Frontal cortex (tissue), 4 donors: ENCODE results near the gene PMEPA1. TPM values are rescaled to one million over a fixed set of nuclear protein-coding genes. Genes with fewer than 3 reads are reported as not detected.
A peak's percentile ranks its signal among the peaks of the same experiment; 100 is the strongest.

Experiments
- DNase-seq, 2 donors: peaks; one replicate each; pipeline ENCODE4 v3.0.0; 2012; ENCODE audit warnings: low spot score in 2 of 2
- FAIRE-seq: peaks from 2 replicates; lab custom pipeline; 2012; peaks lifted over from hg19 to GRCh38; lab: Jason Lieb, UNC
- total RNA-seq: library from RNA; depleted of rRNA; stranded (reverse); fragments of >200 nt; gene quantifications from one replicate; pipeline ENCODE4 v1.2.3, GENCODE V29; 2014
- donor health status: control.
- donor health status: control.
- donor health status: control.

Gene PMEPA1
- total RNA-seq, 1 donor from 2014 or later: 6.1 TPM

DNA sequence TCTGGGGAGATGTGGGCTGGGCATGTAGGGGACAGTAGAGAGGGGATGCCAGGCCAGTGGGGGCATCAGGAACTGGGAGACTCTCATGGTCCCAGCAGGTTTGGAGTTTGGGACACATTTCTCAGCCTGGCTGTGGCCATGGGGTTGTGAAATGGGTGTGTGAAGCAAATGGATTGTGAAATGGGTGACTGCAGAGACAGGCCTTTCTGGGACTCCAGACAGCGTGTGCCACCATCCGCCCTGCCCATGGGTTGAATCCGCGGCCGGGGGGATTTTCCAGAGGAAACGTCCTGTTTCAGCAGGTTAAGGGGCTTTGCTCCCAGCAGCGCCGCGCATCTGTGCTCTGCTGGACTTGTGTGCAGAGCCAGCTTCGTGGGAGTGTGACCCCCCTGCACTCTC, 3.7 kb upstream of the PMEPA1 start:
- DNase-seq (no peak), FAIRE-seq (no peak)

DNA sequence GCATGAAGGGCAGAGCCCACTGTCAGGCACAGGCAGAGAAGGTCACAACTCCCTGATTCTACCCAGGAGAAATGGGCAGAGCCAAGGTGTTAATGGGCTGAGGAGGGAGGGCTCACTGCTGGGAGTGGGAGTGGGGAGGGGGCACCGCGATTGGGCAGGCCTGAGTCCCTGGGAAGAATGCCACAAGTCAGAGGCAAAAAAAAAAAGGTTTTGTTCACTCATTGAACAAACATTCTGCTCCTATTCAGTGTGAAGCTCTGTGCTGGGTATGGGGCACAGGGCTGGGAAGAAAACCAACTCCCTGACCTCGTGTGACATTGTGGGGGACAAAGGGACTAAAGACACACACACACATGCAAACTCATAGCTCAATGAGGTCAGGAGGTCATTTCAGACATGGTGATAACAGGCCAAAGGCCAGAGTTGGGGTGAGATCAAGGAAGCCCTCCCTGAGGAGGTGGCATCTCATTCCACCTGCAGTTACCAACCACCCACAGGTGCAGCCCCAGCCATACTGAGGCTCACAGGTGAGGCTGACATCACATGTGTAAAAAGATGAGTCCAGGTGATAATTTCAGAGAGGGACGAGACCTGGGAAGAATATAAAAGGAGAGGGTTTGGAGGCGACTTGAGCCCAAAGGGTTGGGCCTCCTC, 3.2 kb upstream of the PMEPA1 start:
- DNase-seq (no peak), FAIRE-seq (no peak)

DNA sequence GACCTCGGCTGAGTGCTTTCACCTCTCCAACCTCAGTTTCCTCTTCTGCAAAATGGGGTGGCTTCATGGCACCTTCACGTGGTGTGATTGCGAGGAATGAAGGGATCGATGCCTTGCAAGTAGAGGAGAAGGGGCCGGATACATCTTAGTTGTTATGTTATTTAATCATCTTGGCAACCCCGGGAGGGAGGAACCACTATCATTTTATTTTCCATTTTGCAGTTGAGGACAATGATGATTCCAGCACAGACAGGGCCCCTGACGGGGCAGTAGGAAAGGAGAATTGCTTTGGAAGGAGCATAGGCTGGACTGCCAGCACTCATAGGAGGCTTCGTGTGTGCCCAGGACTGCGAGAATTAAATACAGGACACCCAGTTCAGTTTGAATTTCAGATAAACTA, 2.5 kb upstream of the PMEPA1 start:
- FAIRE-seq (no peak), DNase-seq (no peak)

DNA sequence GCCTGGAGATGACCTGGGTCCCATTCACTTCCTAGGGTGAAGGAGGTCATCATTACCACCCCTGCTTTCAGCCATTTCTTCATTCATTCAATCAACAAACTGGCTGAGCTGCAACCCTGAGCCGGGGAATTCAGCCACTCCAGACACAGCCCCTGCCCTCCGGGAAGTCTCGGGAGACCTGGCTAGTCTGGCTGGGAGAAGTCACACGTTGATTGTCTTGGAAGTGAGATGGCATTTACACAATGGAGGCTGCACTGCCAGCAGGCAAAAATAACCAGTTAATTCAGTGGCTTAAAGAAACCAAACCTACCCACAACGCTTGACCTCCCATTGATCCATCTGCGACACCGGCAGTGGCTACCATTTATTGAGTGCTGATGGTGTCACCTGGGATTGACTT, 2.0 kb upstream of the PMEPA1 start:
- no peak for DNase-seq
- no peak for FAIRE-seq

DNA sequence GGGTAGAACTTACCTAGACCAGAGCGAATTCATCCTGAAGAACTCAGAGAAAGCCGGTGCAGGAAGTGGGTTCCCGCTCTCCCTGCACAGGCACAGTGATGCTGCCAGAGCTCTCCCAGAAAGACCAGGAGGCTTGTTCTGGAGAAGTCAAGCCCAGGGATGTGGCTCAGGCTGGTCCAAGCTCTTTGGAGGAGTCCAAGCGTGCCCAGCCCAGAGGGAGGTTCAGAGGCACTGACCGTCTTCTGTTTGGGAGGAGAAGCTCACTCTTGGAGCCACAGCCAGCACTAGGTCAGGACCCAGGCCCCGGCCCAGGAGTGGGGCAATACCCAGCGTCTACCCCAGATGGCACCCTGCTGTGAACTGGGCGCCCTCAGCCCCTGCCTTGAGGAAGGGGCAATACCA, 1.5 kb upstream of the PMEPA1 start:
- DNase-seq: no peak
- no peak for FAIRE-seq

DNA sequence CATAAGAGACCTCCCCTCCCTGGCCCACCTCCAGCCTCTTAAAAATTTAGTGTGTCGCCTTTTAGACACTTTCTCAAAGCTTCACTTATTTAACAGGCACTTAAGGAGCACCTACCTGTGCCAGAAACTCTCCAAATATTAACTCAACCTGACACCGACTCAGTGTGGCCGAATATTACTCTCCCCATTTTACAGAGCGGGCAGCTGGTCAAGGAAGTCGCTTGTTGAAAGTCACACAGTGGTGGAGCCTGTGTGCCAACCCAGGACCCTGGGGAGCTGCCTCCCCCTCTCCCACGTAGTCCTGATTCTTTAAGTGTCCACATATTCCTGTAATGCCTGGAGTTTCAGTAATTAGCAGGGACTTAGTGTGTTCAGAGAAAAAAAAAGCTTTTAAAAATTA, 1.0 kb upstream of the PMEPA1 start:
- DNase-seq (no peak), FAIRE-seq (no peak)

DNA sequence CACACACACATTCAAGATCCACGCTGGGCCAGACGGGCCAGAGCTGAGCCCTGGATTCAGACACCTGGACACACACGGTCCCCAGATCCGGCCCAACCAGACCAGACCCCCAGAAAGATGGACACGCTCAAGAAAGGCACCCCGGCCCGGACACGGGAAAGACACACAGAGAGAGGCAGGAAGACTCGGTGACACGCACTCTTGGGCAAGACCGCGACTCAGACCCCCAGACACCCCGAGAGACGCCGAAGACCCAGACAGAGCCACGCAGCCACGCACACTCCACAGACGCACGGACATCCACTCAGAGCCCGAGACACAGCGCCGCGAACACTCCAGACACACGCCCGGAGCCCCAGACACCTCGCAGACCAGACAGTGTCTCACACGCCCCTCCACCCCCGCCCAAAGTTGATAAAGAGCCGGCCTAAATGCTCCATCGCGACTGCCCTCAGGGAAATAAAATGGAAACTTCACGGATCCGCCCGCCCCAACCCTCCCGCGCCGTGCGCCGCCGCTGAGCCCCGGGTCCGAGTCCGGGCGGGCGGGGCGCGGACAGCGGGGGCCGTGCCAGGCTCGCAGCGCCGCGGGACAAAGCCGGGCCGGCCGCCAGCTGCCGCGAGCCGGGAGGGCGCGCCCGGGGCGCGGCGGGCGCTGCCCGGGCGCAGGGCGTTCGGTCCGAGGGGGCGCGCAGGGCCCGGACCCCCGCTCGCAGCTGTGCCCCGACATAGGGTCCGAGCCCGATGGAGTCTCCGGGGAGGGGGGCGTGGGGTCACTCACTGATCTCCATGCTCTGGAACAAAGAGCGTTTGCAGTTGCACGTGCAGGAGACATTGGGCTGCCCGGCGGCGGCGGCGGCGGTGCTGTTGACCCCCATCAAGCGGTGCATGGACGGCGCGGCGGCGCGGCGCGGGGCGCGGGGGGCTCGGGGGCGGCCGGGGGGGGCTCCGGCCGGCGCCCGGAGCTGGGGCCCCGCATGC, 831 bp downstream of the PMEPA1 start:
- FAIRE-seq (no peak), DNase-seq (peak; percentile 67 to 75)

DNA sequence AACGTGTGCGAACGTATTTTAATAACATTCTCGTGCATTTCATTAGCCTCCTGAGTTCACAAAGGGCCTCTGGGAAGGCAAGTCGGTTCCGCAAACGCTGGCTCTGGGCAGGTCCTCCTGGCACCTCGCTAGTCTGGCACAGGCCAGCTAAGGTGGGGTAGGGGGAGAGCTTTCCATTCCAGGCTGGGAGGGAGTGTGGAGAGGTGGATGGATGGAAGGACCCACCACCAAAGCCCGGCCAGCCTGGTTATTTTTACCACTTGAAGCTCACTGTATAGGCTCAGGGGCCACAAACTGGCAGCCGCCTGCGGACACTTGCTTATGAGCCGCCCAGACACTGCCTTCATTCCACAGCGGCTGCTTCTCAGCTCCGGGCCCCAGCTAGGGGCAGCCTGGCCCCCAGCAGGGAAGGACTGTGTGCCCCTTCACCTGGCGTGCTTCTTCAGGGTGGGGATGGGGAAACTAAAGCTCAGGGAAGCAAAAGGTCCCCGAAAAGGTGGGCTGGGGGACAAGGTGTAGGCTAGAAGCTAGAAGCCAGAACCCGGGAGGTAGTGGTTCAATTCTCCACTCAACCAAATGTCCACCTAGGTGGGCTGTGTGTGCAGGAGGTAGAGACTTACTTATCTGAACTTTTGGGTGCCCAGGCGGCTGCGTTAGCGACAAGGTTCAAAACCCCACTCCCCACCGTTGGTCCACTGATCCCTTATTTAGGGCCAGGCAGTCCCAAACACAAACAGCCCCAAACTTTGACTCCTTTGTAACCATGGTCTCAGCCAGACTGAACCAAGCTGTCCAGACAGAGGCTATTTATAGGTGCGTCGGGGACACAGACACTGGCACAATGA, 1.7 kb downstream of the PMEPA1 start:
- DNase-seq: peak in 1 of 2 donors; percentile 47
- FAIRE-seq: no peak

DNA sequence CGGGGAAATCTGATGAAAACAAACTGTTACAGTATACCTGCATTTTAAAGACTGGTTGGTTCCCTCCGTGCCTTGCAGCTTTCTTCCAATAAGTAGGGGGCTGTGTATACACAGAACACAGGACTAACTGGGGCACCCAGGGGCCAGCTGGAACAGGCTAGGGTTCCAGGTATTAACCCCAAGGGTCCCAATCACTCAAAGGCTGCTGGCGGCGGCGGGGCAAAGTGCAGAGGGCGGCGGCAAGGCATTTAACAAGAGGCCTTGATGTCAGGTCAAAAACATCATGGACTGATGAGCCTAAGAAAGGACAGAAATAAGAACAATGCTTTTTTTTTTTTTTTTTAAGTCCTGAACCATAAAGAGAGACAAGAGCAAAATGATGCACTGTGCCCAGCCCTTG, 2.5 kb downstream of the PMEPA1 start:
- no peak for DNase-seq

DNA sequence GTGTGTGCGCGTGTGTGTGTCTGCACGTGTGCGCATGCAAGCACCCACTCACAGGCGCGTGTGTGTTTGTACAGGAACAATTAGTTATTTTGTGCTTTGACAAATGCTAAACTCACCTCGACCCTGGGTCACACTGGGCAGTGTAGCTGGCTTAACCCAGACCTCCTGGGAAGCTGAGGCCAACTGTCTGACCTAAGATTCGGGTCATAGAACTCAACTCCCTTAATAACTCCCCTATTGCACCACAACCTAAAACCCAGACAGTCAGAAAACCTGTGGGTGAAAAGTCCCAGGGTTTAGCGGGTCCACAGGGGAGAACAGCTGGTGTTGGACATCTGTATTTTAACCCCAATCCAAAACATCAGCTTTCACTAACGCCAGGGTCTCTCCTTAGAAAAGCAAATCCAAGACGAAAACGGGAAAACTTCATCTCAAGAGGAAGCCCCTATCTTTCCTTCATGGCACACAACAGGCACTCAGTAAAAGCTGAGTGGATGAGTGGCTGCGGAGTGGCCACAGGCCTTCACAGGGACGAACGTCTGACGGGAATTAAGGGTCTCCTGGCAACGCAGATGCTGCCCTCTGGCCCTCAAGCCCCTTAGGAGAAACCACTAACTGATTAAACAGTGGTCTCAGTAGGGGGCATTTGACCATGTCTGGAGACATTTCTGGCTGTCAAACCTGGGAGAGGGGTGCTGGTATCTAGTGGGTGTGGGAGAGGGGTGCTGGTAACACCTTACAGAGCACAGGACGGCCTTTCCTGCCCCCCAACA, 4.5 kb downstream of the PMEPA1 start:
- FAIRE-seq (no peak), DNase-seq (no peak)

More for the DNA sequence above, 2.5 kb downstream of the PMEPA1 start:
- no peak for FAIRE-seq

DNA sequence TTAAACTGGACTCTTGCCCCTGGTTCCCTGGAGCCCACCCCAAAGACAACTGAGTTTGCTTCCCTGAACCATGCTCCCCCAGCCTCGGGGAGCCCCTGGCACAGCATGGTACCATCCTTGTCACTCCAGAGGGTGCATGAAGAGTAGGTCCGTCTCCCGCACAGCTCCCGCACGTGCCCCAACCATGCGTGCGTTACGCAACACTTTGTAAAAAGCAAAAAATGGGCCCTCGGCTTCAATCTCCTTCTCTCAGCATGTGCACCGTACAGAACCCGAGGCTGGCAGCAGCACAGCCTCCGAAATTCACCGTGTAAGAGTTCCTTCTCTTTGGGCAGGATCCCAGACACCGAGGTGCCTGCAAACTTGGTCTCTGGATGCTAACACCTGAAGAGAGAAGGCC, 5.6 kb downstream of the PMEPA1 start:
- no peak for FAIRE-seq
- no peak for DNase-seq

DNA sequence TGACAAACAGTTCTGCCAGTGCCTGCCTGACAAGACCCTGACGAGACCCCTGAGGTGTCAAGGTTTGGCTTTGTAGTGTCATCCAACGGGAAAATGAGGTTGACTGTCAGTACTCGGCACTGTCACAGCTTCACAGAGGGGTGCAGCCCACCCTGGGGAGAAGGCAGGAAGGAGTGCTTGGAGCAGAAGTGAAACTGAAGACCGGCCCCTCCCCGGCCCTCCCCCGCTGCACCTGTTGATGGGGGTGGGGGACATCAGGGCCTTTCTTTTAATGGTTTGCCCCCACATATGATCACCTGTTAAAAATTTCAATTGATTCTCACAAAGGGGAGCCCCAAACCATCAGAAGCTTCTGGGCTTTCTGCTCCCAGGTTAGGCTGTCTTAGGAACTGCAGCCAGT, 6.8 kb downstream of the PMEPA1 start:
- FAIRE-seq (no peak), DNase-seq (no peak)

DNA sequence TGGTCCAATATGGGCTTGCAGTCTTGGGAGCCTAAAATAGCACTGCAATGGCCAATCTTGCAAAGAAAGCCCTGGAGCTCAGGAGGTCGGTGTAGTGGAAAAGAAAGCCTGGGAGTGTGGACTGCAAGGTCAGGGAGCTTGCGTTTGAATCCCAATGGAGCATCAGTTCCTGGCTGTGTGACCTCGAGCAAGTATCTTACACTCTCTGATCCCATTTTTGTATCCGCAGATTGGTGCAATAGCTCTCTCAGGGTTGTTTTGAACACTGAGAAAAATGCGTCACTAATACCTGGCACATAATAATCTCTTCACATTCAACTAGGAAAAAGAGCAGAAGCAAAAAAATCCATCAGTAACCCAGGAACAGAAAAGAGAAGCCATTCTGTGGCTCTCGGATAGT, 7.3 kb downstream of the PMEPA1 start:
- FAIRE-seq (no peak), DNase-seq (no peak)

DNA sequence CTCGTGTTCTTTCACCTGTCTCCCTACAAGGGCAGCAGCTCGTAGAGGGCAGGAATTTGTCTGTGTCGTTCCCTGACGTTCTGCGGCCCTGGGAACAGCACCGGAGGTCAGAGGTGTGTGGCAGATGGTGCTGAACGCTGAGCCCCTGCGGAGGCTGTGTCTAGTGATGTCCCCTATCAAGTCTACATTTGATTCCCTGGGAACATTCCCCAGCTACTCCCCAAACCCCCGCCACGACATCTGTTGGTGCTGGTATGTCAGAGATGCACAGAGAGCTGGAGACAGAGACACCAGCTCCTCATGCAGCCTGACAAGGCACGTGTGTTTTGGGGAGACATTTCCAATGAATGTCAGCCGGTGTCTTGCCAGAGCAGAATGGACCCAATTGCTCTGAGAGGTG, 7.7 kb downstream of the PMEPA1 start:
- FAIRE-seq (no peak), DNase-seq (no peak)

DNA sequence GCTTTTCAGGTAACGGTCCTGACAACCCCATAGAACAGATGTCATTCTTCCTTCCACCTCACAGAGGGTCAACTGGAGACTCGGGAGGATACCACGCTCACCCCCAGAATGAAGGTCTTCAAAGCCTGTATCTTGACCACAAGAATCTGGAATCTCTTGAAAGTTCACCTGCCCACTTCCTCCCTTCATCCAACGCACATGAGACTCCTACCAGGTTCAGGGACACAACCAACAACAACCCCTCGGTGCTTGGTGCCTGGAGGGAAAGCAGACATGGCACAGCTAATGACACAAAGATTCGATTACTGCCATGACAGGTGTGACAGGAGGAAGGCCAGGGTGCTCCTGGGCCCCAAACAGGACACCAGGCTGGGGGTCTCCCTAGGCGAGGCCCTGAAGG, 8.2 kb downstream of the PMEPA1 start:
- no peak for DNase-seq
- no peak for FAIRE-seq

DNA sequence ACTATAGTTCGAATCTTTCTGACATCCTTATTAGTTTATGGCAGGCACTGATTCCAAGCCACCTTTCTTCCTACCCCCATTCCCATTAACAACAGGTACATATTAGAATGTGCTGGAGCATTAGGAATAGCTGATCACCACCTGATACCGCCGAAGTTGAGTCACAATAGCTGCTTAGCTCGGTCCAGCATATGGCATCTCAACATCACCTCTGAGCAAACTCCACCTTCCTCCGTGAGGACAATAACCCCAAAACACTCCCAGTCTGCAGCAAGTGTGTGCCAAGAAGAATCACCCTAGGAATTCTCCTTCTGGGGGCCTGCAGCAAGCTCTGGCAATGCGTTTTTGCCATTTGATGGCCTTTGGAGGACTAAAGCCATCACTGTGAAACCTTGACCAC, 8.7 kb downstream of the PMEPA1 start:
- DNase-seq (no peak), FAIRE-seq (no peak)

DNA sequence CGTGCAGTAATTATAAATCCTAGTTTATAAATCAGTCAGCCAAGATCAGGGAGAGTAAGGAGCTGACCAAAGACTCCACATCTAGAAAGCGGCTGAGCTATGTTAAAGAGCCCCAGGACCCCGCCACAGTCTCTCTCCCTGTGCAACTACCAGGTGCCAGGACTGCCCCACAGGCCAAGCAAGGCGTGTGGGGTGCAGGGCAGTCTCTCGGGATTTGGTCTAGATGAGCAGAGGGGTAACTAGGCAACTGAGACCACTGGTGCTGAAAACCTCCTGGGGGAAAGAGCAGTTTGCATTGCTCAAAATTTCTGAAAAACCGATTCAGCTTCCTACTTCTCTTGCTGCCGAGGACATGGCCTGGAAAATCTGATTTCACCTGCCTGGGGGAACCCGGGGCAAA, 10.4 kb downstream of the PMEPA1 start:
- FAIRE-seq (no peak), DNase-seq (no peak)

DNA sequence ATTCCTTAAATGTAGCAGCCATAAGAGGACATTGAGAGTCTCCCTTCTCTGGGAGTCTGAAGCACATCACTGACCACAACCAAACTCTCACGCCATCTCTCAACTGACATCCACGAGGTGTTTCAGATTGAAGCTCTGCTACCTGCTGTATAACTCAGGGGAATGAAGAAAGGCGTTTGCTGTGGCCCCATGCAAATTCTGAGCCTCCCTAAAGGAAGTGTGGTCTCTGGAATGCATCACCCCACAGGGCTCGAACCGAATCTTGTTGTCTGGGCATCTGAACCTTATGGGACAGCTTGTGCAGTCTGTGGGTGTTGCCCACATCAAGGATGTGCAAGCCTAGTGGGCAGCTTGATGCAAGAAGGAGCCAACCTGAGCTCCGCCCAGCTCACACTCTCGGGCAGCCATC, 10.9 kb downstream of the PMEPA1 start:
- no peak for DNase-seq
- no peak for FAIRE-seq

DNA sequence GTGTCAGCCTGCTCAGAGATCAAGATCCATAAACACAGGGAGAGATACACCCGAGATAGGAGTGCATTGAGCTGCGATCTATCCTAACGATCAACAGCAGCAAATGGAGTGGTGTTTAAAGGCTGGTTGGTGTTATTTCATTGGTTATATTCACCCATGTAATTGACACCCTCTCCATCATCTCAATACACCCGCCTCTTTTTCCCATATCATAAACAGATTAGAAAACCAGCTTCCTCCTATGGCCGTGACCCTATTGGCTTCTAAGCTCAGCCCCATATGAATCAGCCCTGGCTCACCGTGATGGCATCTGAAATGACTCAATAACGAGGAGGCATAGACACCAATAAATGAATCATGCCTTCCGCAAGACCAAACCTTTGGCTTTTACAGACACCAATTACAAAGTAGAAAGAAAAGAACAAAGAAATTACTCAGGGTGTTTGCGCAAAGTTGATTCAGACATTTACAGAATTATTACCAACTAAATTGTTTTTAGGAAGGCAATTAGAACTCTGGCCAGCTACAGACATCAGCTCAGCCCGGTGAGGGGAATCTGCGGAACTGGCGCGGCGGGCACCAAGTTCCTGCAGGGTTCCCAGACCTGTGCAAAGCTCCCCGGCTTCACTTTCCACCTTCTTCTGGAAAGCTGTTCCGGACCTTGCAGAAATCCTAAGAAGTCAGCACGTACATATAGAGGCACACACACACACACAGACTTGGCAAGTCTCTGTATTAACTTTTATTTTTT, 11.5 kb downstream of the PMEPA1 start:
- no peak for DNase-seq
- no peak for FAIRE-seq
